CD14-positive monocyte (primary cell): ENCODE results near the gene INPP5A. TPM values are rescaled to one million over a fixed set of nuclear protein-coding genes. Genes with fewer than 3 reads are reported as not detected.

Source experiments
- DNase-seq, 3 donors: peaks; one replicate each; pipeline ENCODE4 v3.0.0-alpha.2; 2011 to 2022
- H2AFZ ChIP-seq: 2 replicates; pipeline ENCODE4 v1.6.0; 2012; ENCODE audit warnings: mild to moderate bottlenecking, low read depth, low read length, inconsistent platforms; ENCODE audit not compliant: insufficient read depth, poor library complexity, severe bottlenecking
- H3K27ac ChIP-seq, 2 donors: 1 replicate in 1 of 2; 2 replicates in 1 of 2; pipeline ENCODE4 v1.5.1; 2012 to 2013; ENCODE audit warnings: low read length in 2 of 2, control low read depth in 1 of 2, inconsistent platforms in 1 of 2, low read depth in 1 of 2, mild to moderate bottlenecking in 1 of 2
- H3K27me3 ChIP-seq, 2 donors: one replicate each; pipeline versions ENCODE4 v1.6.0 to v1.6.1; 2011 to 2013; ENCODE audit warnings: low read length in 2 of 2; ENCODE audit not compliant: control insufficient read depth in 2 of 2, insufficient read depth in 2 of 2
- H3K36me3 ChIP-seq, 2 donors: replicated peaks in 1 of 2; 1 replicate in 1 of 2; 2 replicates in 1 of 2; pipeline versions ENCODE4 v1.5.1 to v1.6.1; 2012 to 2013; ENCODE audit warnings: low read length in 2 of 2, control low read depth in 1 of 2, inconsistent platforms in 1 of 2, mild to moderate bottlenecking in 1 of 2; ENCODE audit not compliant: insufficient read depth in 2 of 2, control insufficient read depth in 1 of 2
- H3K4me1 ChIP-seq, 2 donors: 1 replicate in 1 of 2; 2 replicates in 1 of 2; pipeline versions ENCODE4 v1.5.1 to v1.6.1; 2012 to 2013; ENCODE audit warnings: low read length in 2 of 2, control low read depth in 1 of 2, inconsistent platforms in 1 of 2, mild to moderate bottlenecking in 1 of 2, moderate library complexity in 1 of 2; ENCODE audit not compliant: insufficient read depth in 2 of 2, control insufficient read depth in 1 of 2
- H3K4me2 ChIP-seq: replicated peaks from 2 replicates; pipeline ENCODE3; 2012; ENCODE audit warnings: low read length, moderate library complexity, mild to moderate bottlenecking; ENCODE audit not compliant: poor library complexity, severe bottlenecking; ENCODE audit errors: extremely low read depth
- H3K4me3 ChIP-seq, 3 experiments: fragments of 200-600 bp in 1 of 3; sonication (generic) in 1 of 3; replicated peaks in 1 of 3; 1 replicate in 2 of 3; 2 replicates in 1 of 3; pipeline ENCODE4 v1.5.1; 2011 to 2013; ENCODE audit warnings: low read length in 3 of 3, mild to moderate bottlenecking in 3 of 3, control low read depth in 2 of 3, low read depth in 2 of 3, inconsistent platforms in 1 of 3, moderate library complexity in 1 of 3
- H3K79me2 ChIP-seq: 2 replicates; pipeline ENCODE4 v1.6.0; 2012; ENCODE audit warnings: mild to moderate bottlenecking, control low read depth, inconsistent platforms, low read length, moderate library complexity; ENCODE audit not compliant: insufficient read depth
- H3K9ac ChIP-seq: 2 replicates; pipeline ENCODE4 v1.6.0; 2017; ENCODE audit warnings: low read length, mild to moderate bottlenecking; ENCODE audit not compliant: insufficient read depth, poor library complexity, severe bottlenecking
- H3K9me3 ChIP-seq, 2 donors: replicated peaks in 1 of 2; 1 replicate in 1 of 2; 2 replicates in 1 of 2; pipeline versions ENCODE4 v1.5.1 to v1.6.1; 2012 to 2013; ENCODE audit warnings: low read length in 2 of 2, control low read depth in 1 of 2; ENCODE audit not compliant: control insufficient read depth in 1 of 2, insufficient read depth in 1 of 2
- H4K20me1 ChIP-seq: 2 replicates; pipeline ENCODE4 v1.6.0; 2012; ENCODE audit warnings: mild to moderate bottlenecking, low read length, control low read depth, moderate library complexity; ENCODE audit not compliant: insufficient read depth
- H3K27ac Mint-ChIP-seq, 7 donors: one replicate each; pipeline ENCODE4 v1.8.0; 2020; ENCODE audit warnings: mild to moderate bottlenecking in 7 of 7, mixed read lengths in 7 of 7, moderate library complexity in 6 of 7, inconsistent platforms in 2 of 7
- H3K27me3 Mint-ChIP-seq, 3 donors: one replicate each; pipeline ENCODE4 v1.8.0; 2021 to 2022; ENCODE audit warnings: low read depth in 3 of 3, mild to moderate bottlenecking in 3 of 3, mixed read lengths in 3 of 3, moderate library complexity in 3 of 3, inconsistent platforms in 1 of 3
- H3K36me3 Mint-ChIP-seq, 2 donors: one replicate each; pipeline ENCODE4 v1.8.0; 2020; ENCODE audit warnings: mixed read lengths in 2 of 2, inconsistent platforms in 1 of 2, mild to moderate bottlenecking in 1 of 2
- H3K4me1 Mint-ChIP-seq: one replicate; pipeline ENCODE4 v1.8.0; 2020; ENCODE audit warnings: mild to moderate bottlenecking, mixed read lengths
- H3K4me3 Mint-ChIP-seq, 2 donors: one replicate each; pipeline ENCODE4 v1.8.0; 2020; ENCODE audit warnings: mild to moderate bottlenecking in 2 of 2, mixed read lengths in 2 of 2, moderate library complexity in 1 of 2
- H3K9me3 Mint-ChIP-seq, 7 donors: one replicate each; pipeline ENCODE4 v1.8.0; 2020 to 2022; ENCODE audit warnings: mixed read lengths in 7 of 7, mild to moderate bottlenecking in 6 of 7, moderate library complexity in 6 of 7, inconsistent platforms in 2 of 7
- CTCF ChIP-seq: fragments of 200-600 bp; IDR thresholded peaks from one replicate; pipeline ENCODE4 v1.8.0; 2022; ENCODE audit warnings: antibody characterized with exemption, mild to moderate bottlenecking
- WGBS: methylation state at CpG from one replicate; pipeline ENCODE4 v1.1.5; 2013; ENCODE audit warnings: missing lambda C conversion rate; ENCODE audit not compliant: insufficient coverage; 5-methylcytosine and 5-hydroxymethylcytosine counted together
- intact Hi-C, 2 donors: fragments of 100-400 bp; cut with micrococcal nuclease; formaldehyde crosslinking; loops; one replicate each; pipeline versions ENCODE4 v1.15.0 to v1.15.1; 2023
- polyA plus RNA-seq, 3 donors: library from polyadenylated mRNA; depleted of rRNA in 1 of 3; unstranded in 2 of 3; stranded (reverse) in 1 of 3; fragments of 300-500 nt in 2 of 3; fragments of >200 nt in 1 of 3; fragmentation: Illumina TruSeq in 2 of 3; gene quantifications; 1 replicate in 2 of 3; 2 replicates in 1 of 3; pipeline ENCODE4 v1.2.3, GENCODE V29; 2012 to 2021

INPP5A gene
- polyA plus RNA-seq, 3 donors: 0.87 to 17.2 (median 2.9) TPM

- no peak for DNase-seq
- no peak overlapping the region for H3K9ac ChIP-seq
- no peak overlapping the region for H3K4me2 ChIP-seq
- H3K36me3 ChIP-seq: no peaks in the 10 kb centered on the region
- intact Hi-C loops: loop anchor here (10.0 kb wide), 4 partner anchors 103 to 227 kb away; partner anchors contain the start of genes LRRC27 (in 1 of the 2) and STK32C (in 1 of the 2)
- H3K27me3 ChIP-seq: peaks cover 5 to 20% of the 10 kb centered on the region in 2 donors
- H3K27me3 Mint-ChIP-seq: peaks cover 24 to 35% (median 34%) of the 10 kb centered on the region in 3 donors
- H3K4me1 ChIP-seq: peaks cover 7 to 17% of the 10 kb centered on the region in 2 donors
- 97% methylated on average over 5 of the region's 6 CpGs for WGBS
- no peak overlapping the region for H3K4me3 Mint-ChIP-seq
- H3K79me2 ChIP-seq: no peaks in the 10 kb centered on the region
- TF ChIP-seq CTCF: no peak
- H3K27ac Mint-ChIP-seq: no peak overlapping the region
- H2AFZ ChIP-seq: no peak overlapping the region
- peaks cover 3 to 19% (median 10%) of the 10 kb centered on the region in 7 donors for H3K9me3 Mint-ChIP-seq
- H3K4me1 Mint-ChIP-seq: peaks cover 15% of the 10 kb centered on the region
- H3K9me3 ChIP-seq: peaks cover 0 to 5% of the 10 kb centered on the region in 2 donors
- no peak overlapping the region for H3K4me3 ChIP-seq
- H4K20me1 ChIP-seq: no peaks in the 10 kb centered on the region
- H3K36me3 Mint-ChIP-seq: peaks cover 7 to 11% of the 10 kb centered on the region in 2 donors
- H3K27ac ChIP-seq: no peak overlapping the region
These were observed 5.4 kb upstream of the INPP5A start for GRCh38 chr10:132532179-132532578.

- Histone ChIP-seq H2AFZ (no peak overlapping the region), H3K79me2 (peaks cover under 1% of the 10 kb centered on the region), H3K27me3 (peaks cover 5 to 13% of the 10 kb centered on the region in 2 donors), H3K4me2 (no peak overlapping the region), H4K20me1 (no peaks in the 10 kb centered on the region), H3K9me3 (peaks cover 0 to 5% of the 10 kb centered on the region in 2 donors), H3K9ac (no peak overlapping the region), H3K4me3 (no peak overlapping the region), H3K36me3 (no peaks in the 10 kb centered on the region), H3K4me1 (peaks cover 7 to 17% of the 10 kb centered on the region in 2 donors), H3K27ac (no peak overlapping the region)
- intact Hi-C loops: loop anchor here (10.0 kb wide), 4 partner anchors 102 to 228 kb away; partner anchors contain the start of genes LRRC27 (in 1 of the 2) and STK32C (in 1 of the 2)
- Mint-ChIP-seq H3K27me3 (peaks cover 18 to 28% (median 26%) of the 10 kb centered on the region in 3 donors), H3K36me3 (peaks cover 7 to 11% of the 10 kb centered on the region in 2 donors), H3K4me1 (peaks cover 15% of the 10 kb centered on the region), H3K9me3 (peaks cover 3 to 19% (median 10%) of the 10 kb centered on the region in 7 donors), H3K4me3 (no peak overlapping the region), H3K27ac (peak overlapping the region in 1 of 7 donors; percentile 22)
- TF ChIP-seq CTCF: no peak
- no peak for DNase-seq
- WGBS: 96% methylated on average over 13 of the region's 14 CpGs
These were observed 4.6 kb upstream of the INPP5A start for GRCh38 chr10:132532749-132533560.
